Measurements from ENCODE around the gene NPAS3. TPM values are rescaled to one million over a fixed set of nuclear protein-coding genes. Genes with fewer than 3 reads are reported as not detected.

NPAS3 gene
- total and polyA plus RNA-seq, 8 donors: 0.09 to 0.79 (median 0.56) TPM

DNA sequence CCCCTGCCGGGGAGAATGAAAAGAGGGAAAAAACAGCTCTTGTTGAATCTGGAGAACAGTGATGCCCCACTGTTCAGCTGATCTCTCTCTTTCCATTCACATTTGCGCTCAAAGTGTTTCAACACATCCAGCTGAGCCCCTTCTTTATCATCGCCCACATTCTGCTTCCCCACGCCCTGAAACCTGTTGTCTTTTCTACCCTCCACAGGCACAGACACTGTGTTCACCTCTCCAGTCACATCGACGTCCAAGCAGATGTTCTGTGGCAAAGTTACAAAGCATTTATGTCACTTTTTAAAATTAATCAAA is 673.5 kb downstream of the NPAS3 start:
- no peaks in the 10 kb centered on the region for H3K36me3 ChIP-seq
- no peaks in the 10 kb centered on the region for H3K27me3 ChIP-seq
- H3K4me1 ChIP-seq: no peaks in the 10 kb centered on the region
- no peak for DNase-seq
- no peak overlapping the region for H3K4me3 ChIP-seq
- intact Hi-C loops (cut with DNase I): no loop called here
- no peak overlapping the region for H3K27ac ChIP-seq
- H3K9me3 ChIP-seq: no peaks in the 10 kb centered on the region
- TF ChIP-seq, protein P1, sequence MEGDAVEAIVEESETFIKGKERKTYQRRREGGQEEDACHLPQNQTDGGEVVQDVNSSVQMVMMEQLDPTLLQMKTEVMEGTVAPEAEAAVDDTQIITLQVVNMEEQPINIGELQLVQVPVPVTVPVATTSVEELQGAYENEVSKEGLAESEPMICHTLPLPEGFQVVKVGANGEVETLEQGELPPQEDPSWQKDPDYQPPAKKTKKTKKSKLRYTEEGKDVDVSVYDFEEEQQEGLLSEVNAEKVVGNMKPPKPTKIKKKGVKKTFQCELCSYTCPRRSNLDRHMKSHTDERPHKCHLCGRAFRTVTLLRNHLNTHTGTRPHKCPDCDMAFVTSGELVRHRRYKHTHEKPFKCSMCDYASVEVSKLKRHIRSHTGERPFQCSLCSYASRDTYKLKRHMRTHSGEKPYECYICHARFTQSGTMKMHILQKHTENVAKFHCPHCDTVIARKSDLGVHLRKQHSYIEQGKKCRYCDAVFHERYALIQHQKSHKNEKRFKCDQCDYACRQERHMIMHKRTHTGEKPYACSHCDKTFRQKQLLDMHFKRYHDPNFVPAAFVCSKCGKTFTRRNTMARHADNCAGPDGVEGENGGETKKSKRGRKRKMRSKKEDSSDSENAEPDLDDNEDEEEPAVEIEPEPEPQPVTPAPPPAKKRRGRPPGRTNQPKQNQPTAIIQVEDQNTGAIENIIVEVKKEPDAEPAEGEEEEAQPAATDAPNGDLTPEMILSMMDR (IDR thresholded peaks at IDR 0.05): no peak
- no peak for ATAC-seq

DNA sequence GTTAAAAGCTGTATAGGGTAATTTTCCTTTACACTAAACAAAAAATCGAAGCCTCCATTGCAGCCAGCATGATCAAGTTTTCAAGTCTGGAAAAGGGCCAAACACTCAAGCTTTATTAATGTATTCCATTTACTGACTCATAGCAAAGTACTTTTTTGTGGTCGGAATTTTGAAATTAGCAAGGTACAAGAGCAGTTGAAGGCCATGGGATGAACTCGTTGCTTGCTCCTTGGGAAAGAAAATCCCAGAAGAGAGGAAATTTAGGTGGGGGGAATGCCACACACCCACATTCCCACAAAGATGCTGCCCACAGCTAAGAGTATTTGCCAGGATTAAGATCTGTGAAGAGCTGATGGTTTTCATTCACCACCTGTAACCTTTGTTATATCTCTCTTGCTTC is 678.5 kb downstream of the NPAS3 start:
- no peak overlapping the region for H3K4me3 ChIP-seq
- ATAC-seq (no peak), DNase-seq (no peak)
- H3K9me3 ChIP-seq: no peaks in the 10 kb centered on the region
- intact Hi-C loops (cut with DNase I): no loop called here
- H3K36me3 ChIP-seq: no peaks in the 10 kb centered on the region
- H3K27me3 ChIP-seq: no peaks in the 10 kb centered on the region
- TF ChIP-seq, protein P1 (IDR thresholded peaks at IDR 0.05): no peak
- no peaks in the 10 kb centered on the region for H3K4me1 ChIP-seq
- no peak overlapping the region for H3K27ac ChIP-seq

DNA sequence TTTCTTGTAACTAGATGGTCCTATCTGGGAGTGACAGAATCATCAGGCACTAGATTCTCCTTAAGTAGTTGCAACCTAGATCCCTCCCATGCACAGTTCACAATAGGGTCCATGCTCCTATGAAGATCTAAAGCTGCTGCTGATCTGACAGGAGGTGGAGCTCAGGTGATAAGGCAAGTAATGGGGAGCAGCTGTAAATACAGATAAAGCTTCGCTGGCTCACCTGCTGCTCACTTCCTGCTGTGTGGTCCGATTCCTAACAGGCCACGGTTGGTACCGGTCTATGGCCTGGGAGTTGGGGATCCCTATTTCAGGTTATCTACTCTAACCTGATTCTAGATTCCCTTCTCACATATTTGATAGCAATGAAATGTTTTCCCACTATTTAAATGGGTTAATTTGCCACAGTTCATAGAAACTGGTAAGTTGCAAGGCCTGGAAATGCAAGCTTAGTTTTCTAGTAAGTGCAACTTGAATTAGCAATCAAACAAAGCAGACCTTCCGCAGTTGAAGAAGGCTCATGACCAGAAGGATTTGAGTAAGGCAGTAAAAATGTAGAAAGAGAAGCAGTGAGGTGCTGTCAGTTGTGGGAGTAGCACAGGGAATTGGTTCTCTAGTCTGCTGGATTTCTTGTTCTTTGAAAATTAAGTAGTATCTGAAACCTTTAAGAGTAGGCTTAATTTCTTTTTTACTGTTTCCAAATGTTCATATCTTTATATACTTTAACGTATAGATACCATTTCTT is 679.9 kb downstream of the NPAS3 start:
- H3K4me3 ChIP-seq: no peak overlapping the region
- intact Hi-C loops (cut with DNase I): no loop called here
- no peaks in the 10 kb centered on the region for H3K36me3 ChIP-seq
- no peak for ATAC-seq
- no peaks in the 10 kb centered on the region for H3K4me1 ChIP-seq
- H3K27ac ChIP-seq: no peak overlapping the region
- no peak for DNase-seq
- TF ChIP-seq, protein P1 (IDR thresholded peaks at IDR 0.05): no peak
- H3K9me3 ChIP-seq: no peaks in the 10 kb centered on the region
- no peaks in the 10 kb centered on the region for H3K27me3 ChIP-seq

DNA sequence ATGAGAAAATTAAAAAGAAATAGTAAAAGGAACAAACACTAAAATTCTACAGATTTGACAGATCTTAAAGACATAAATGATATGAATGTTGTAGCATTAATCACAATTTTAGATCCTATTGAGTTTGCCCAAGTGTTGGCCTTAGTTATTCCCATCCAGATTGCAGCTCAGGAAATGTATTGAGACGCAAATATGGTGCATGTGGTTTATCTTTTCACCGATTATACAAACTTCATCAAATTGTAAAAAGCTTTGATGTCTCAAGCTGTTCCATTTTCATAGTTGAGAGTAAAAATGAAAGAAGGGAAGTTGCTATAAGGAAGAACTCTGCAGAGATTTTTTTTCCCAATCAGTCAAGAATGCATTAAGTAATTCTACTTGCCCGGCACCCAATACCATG is 683.8 kb downstream of the NPAS3 start:
- intact Hi-C loops (cut with DNase I): no loop called here
- Histone ChIP-seq H3K4me1 (no peaks in the 10 kb centered on the region), H3K9me3 (no peaks in the 10 kb centered on the region), H3K27me3 (no peaks in the 10 kb centered on the region), H3K36me3 (no peaks in the 10 kb centered on the region), H3K27ac (no peak overlapping the region), H3K4me3 (no peak overlapping the region)
- no peak for DNase-seq
- TF ChIP-seq, protein P1 (IDR thresholded peaks at IDR 0.05): no peak
- ATAC-seq: no peak

DNA sequence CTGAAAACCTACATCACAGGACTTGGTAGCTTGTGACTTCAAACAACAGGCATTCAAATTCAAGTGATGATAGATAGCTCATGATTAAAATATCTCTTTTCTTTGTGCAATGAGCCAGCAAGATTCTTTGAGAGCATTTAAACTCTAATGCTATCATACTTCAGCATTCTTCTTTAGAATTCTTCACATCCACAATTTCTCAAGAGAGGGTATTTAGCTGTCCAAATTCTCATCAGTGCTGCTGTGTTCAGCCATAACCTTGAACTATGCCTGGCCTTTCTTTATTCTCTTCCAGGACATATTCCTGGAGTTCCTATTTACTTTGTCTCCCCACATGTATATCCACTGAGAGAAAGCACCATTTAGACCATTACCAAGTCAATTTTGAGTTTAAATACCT is 691.1 kb downstream of the NPAS3 start:
- peaks cover 0 to 4% of the 10 kb centered on the region in 2 donors for H3K27me3 ChIP-seq
- TF ChIP-seq, protein P1 (IDR thresholded peaks at IDR 0.05): no peak
- intact Hi-C loops (cut with DNase I): no loop called here
- no peaks in the 10 kb centered on the region for H3K9me3 ChIP-seq
- H3K36me3 ChIP-seq: no peaks in the 10 kb centered on the region
- DNase-seq (no peak), ATAC-seq (no peak)
- no peaks in the 10 kb centered on the region for H3K4me1 ChIP-seq
- no peak overlapping the region for H3K27ac ChIP-seq
- H3K4me3 ChIP-seq: no peak overlapping the region

Data from left lung (tissue), 10 donors.